GM12872 (cell line): Measurements from ENCODE around the gene SKAP2.

Source experiments
- TF ChIP-seq, protein P1 (sequence below): IDR thresholded peaks from 3 replicates; pipeline ENCODE4 v1.5.1; 2011; ENCODE audit warnings: low read depth, mild to moderate bottlenecking, low read length, moderate library complexity; ENCODE audit not compliant: insufficient read depth

SKAP2 gene

GRCh38 chr7:26631601-26632000 is 232.8 kb downstream of the SKAP2 start:
- TF ChIP-seq, protein P1, sequence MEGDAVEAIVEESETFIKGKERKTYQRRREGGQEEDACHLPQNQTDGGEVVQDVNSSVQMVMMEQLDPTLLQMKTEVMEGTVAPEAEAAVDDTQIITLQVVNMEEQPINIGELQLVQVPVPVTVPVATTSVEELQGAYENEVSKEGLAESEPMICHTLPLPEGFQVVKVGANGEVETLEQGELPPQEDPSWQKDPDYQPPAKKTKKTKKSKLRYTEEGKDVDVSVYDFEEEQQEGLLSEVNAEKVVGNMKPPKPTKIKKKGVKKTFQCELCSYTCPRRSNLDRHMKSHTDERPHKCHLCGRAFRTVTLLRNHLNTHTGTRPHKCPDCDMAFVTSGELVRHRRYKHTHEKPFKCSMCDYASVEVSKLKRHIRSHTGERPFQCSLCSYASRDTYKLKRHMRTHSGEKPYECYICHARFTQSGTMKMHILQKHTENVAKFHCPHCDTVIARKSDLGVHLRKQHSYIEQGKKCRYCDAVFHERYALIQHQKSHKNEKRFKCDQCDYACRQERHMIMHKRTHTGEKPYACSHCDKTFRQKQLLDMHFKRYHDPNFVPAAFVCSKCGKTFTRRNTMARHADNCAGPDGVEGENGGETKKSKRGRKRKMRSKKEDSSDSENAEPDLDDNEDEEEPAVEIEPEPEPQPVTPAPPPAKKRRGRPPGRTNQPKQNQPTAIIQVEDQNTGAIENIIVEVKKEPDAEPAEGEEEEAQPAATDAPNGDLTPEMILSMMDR: no peak

- TF ChIP-seq, protein P1: no peak
Observed at GRCh38 chr7:26630941-26631580, 233.3 kb downstream of the SKAP2 start.

DNA sequence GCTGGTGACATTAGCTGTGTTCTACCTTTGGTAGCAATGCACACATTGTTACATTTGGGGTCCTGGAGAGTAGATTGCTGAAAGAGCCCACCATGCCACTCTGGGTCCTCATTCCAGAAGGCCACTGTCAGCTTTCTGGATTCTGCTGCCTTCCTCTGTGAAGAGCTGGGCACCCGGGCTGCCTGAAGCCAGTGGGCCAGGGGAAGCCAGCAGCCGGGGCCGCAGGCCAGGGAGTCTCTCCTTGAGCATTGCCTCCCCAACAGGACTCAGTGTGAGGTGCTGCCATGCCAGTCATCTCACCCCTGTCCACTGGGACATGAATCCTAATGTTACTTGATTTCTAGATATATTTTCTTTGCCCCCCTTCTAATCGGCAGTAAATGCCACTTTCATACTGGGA is 234.0 kb downstream of the SKAP2 start:
- TF ChIP-seq, protein P1: no peak

GRCh38 chr7:26629696-26630095 is 234.7 kb downstream of the SKAP2 start:
- TF ChIP-seq, protein P1: no peak

DNA sequence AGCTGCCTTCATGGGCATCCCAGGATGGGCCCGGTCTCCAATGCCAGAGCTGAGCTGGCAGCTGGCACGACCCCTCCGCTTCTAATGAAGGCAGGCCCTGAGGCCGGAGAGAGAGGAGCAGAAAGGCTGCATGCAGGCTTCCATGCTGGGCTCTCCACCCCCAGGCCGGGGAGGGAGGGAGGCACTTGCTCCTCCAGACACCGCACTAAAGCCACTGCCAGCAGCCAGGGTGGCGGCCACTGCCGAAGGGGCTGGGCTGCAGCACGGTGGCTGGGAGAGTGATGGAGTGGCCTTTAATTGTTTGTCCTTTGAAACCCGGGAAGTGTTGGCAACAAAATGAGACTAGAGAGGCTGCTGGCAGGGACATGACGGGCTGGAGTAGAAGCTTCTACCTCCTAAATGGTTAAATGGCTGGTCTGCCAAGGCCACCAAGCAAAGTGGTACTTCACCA is 236.5 kb downstream of the SKAP2 start:
- TF ChIP-seq, protein P1: no peak

DNA sequence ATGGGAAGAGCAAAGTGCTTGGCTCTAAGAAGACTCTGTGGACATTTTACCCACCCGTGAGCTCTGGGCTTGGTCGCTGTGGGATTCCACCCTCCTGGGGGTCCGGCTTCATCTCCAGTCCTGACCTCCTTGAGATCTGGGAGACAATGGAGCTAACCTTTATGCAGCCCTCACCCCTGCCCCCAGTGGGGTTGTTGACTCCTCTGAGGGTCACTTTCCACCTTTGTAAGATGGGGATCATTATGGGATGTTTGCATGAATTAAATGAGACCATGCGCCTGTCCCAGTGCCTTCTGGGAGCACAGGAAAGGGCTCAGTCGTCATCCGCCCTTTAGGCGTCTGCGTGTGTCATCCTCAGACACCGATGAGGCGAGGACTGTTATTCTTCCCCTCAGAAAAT is 237.2 kb downstream of the SKAP2 start:
- TF ChIP-seq, protein P1: no peak

DNA sequence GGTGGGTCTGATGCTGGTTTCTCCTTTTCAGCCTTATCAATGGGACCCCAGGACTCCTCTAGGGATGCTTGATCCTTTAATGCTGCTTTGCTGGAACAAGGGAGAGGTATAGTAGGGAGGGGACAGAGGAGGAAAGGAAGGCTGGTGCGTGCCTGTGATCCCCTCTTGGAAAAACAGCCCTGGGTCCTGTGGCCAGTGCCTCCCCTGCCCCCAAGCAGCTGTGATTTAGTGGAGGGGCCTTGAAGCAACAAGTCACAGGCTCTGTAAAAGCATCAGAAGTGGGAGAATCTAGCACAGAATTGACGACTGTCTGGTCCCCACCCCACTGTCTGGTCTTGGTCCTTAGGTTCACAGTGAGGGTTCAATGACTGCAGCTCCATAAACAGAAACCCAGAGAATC is 237.7 kb downstream of the SKAP2 start:
- TF ChIP-seq, protein P1: no peak
